GM18873 (cell line): ENCODE measurements around the gene OMA1.
"Not testable (repeated sequence)": the region's sequence is repeated elsewhere in the genome, so short reads cannot be mapped to it uniquely, and the experiment has no call there.

Experiments used
- ATAC-seq: cut with Tn5 transposase; IDR thresholded peaks from one replicate; pipeline ENCODE4 v1.9.1; 2021; ENCODE audit warnings: mild to moderate bottlenecking, moderate library complexity, moderate number of reproducible peaks; ENCODE audit not compliant: unreplicated experiment, low FRiP score

The OMA1 gene

GRCh38 chr1:58531842-58532241 is 14.7 kb downstream of the OMA1 start:
- ATAC-seq: not testable (repeated sequence)

DNA sequence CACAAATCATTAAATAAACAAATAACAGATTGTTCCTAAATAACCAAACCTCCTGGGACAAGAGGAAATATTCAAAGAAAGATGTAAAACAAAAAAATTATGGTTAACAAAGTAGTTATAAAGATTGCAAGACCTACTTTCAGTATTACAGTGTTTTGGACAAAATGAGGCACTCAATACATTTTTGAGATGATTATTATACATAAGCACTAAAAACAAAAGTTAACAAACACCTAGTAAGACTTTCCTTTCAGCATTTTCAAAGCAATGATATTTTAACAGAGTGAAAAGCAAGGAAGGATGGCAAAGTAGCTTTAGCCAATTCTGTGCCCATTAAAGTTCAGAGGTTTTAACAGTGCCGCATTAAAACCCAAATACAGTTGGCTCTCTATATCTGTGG is 17.2 kb downstream of the OMA1 start:
- no peak for ATAC-seq

DNA sequence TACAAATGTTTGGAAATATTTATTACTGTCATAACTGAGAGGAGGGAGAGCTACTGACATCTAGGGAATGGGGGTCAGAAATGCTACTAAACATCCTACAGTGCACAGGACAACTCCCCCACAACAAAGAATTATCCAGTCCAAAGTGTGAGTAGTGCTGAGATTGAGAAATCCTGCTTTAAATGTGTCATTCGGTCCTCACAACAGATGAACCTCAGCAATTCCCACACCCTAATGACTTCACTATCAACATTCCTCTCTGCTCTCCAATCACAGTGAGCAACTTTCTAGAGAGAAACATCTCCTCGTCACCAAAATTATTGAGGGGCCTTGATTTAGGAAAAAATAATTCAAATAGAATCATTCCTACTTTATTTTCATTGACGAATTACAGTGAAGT is 18.0 kb downstream of the OMA1 start:
- no peak for ATAC-seq

DNA sequence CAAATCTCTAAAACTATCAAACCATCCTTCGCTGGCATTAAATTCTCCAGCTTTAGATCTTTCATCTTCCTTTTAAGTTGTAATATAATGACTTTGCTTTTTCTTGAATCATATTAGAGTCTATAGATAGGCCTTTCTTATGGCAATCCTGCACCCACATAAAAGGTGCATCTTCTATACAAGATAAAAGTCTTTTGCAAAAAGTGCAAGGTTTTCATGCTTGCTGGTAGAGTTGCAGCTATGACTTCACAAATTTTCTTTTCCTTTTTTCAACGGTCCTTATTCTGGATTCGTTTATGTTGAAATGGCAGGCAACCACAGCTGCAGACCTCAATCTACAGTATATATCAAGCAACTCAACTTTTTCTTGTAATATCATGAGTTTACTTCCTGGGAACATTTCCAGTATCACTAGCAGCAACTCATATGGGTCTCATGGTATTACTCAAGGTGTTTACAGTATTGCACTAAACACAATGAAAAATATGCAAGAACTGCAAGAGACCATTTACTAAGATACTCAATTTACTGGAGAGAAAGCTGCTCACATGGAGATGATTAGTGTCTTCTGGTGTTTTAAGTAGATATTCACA is 22.1 kb downstream of the OMA1 start:
- no peak for ATAC-seq

DNA sequence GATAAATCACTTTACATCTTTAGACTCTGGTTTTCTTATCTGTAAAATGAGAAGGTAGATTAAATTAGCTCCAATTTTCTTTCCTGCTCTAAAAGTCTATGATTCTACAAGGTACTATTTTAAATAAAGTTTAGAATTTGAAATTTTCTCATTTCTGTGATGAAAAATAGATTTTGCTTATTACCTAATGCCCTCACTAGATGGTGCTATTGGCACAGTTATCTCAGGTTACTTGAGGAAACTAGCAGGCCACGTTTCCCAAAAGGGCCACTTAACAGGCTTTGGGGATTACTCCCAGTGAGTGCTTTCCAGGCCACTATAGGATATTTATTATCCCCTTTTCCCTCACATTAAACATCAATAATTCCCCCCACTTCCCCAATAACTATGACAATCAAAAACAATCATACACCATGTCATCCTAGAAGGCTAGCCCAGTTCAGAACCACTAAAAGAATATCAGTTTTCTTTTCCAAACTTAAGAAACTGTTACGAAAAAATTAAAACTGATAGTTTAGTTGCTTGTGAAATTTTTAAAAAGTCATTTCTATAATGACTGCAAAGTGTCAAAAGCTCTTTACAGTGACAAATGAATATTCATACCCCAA is 30.6 kb downstream of the OMA1 start:
- no peak for ATAC-seq

- ATAC-seq: no peak
Measured at GRCh38 chr1:58513956-58514355, 32.6 kb downstream of the OMA1 start.

GRCh38 chr1:58508629-58509028 is 37.9 kb downstream of the OMA1 start:
- ATAC-seq: no peak

DNA sequence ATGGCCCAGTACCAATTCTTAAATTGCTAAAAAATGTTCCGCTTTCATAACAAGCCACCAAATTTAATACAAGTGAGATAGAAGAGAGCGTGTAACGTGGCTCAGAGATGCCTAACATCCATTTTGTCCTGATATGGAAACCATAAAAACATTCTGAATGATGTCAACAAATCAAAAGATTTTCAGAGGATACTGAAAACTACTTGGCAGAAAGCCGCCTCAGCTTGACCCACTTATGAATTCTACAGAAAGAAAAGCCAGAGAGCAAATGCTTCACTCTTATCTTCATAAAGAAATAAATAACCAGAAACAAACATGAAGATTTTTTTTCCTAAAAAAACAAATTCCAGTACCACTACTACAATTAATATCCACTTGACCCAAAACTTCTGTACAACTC is 41.2 kb downstream of the OMA1 start:
- no peak for ATAC-seq

GRCh38 chr1:58502519-58502918 is 44.0 kb downstream of the OMA1 start:
- no peak for ATAC-seq

GRCh38 chr1:58500043-58500442 is 46.5 kb downstream of the OMA1 start:
- no peak for ATAC-seq

- ATAC-seq: no peak
Measured at GRCh38 chr1:58497499-58497898, 49.0 kb downstream of the OMA1 start.

DNA sequence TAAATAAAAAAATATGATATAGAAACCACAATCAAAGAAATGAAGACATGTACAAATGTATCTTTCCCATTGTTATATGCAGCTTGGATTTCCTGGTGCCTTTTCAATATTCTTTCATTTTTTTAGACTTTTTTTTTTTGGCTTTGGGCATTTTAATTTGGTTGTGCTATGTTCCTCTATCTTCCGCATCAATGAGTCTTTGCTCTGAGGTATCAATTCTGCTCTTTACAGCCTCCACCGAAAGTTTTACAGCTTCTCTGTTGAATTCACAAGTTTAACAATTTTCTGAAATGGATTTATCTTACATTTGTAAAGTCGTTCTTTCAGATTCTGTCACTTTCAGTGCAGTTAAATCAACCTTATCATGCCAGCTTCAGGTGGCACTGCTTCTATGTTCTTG is 50.5 kb downstream of the OMA1 start:
- no peak for ATAC-seq

DNA sequence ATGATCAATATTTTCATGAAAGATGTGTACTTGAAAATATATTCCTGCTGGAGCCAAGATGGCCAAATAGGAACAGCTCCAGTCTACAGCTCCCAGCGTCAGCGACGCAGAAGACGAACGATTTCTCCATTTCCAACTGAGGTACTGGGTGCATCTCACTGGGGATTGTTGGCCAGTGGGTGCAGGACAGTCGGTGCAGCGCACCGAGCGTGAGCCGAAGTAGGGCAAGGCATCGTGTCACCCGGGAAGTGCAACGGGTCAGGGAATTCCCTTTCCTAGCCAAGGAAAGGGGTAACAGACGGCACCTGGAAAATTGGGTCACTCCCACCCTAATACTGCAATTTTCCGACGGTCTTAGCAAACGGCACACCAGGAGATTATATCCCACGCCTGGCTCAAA is 57.6 kb downstream of the OMA1 start:
- not testable (repeated sequence) for ATAC-seq

DNA sequence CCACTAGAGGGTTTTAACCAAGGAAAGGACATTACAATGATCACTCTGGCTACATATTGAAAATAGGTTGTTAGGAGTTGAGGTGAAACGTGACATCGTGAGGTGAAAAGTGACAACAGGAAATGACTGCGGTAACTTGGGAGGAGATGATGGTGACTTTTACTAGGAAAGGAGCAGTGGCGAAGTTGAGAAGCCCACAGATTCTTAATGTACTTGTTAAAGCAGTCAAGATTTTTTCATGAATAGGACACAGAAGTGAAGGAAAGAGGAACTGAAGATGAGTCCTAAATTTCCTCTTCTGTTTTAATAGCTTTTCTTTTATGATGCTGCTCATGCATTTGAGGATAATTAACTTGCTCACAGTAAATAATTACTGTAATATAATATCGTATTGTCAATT is 59.5 kb downstream of the OMA1 start:
- ATAC-seq: no peak

GRCh38 chr1:58481962-58482361 is 64.6 kb downstream of the OMA1 start:
- no peak for ATAC-seq

DNA sequence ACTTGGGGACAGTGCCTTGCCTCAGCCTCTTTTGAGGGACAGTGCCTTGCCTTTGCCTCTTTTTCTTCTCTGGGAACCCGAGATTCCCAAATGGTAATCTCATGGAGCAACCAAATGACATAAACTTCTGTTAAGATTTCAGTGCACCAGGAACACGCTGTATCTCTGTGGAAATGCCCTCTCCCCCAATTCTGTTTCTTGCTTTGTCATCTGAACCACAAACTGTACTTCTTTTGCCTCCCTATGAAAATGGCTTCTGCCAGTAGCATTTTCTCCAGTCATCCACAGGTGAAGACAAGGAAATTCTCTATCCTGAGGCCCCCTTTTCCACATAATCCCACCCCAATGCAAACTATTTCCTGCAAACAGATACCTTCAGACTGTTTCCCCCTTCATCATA is 66.3 kb downstream of the OMA1 start:
- ATAC-seq: no peak

- ATAC-seq: no peak
Measured at GRCh38 chr1:58477390-58477789, 69.1 kb downstream of the OMA1 start.

GRCh38 chr1:58476179-58476578 is 70.3 kb downstream of the OMA1 start:
- no peak for ATAC-seq

DNA sequence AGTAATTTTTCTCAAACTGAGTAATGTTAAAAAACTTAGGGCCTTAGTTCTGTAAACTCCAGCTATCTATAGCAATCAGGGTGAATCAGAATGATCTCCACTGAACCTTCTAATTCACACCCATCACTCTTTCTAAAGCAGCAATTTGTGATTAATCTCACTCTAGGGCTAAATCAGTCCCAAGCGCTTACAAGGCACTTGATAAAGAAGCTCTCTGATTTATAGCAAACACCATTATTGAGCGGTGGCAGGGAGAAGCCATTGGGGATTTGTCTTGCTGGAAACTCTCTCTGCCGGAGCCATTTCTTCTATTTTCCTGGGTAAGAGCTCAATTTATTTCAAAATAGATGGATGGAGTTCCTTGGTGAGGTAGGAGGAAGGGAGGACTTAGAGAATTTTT is 77.0 kb downstream of the OMA1 start:
- ATAC-seq: no peak

GRCh38 chr1:58469016-58469415 is 77.5 kb downstream of the OMA1 start:
- ATAC-seq: no peak

DNA sequence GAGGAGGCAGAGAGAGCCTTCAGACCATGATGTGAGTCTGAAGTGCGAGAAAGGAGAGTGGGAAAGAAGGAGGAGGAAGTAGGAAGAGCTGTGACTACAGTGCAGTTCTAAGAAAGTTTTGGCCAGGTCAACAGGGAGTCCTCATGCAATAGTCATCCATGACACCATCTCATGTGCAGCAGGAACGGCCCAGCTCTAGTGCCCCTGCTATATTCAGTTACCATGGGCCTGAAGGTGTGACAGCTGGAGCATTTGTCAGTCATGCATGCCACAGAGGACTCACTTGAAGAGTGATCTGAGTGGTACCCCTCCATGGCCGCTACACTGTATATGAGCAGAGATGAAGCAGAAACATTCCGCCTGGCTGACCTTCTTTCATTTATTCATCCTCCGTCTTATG is 77.9 kb downstream of the OMA1 start:
- ATAC-seq: no peak

- ATAC-seq: no peak
Measured at GRCh38 chr1:58466630-58467241, 79.8 kb downstream of the OMA1 start.
